Lower lobe of right lung (tissue), 2 donors: ENCODE measurements around the gene TTC39C. TPM values are rescaled to one million over a fixed set of nuclear protein-coding genes. Genes with fewer than 3 reads are reported as not detected.
A peak's percentile ranks its signal among the peaks of the same experiment; 100 is the strongest.

Source experiments
- ATAC-seq, 2 donors: fragments of 200-7000 bp; cut with Tn5 transposase; one replicate each; pipeline ENCODE4 v1.9.1; 2020 to 2022; ENCODE audit warnings: mild to moderate bottlenecking in 2 of 2, moderate library complexity in 2 of 2
- DNase-seq: peaks from one replicate; pipeline ENCODE4 v3.0.0-alpha.2; 2020
- H3K27ac ChIP-seq: fragments of 200-600 bp; one replicate; pipeline ENCODE4 v1.8.0; 2022
- H3K27me3 ChIP-seq: fragments of 200-600 bp; one replicate; pipeline ENCODE4 v1.8.0; 2022; ENCODE audit warnings: low read depth
- H3K36me3 ChIP-seq: fragments of 200-600 bp; one replicate; pipeline ENCODE4 v1.8.0; 2022; ENCODE audit warnings: mild to moderate bottlenecking
- H3K4me1 ChIP-seq: fragments of 200-600 bp; one replicate; pipeline ENCODE4 v1.8.0; 2022
- H3K4me3 ChIP-seq: fragments of 200-600 bp; one replicate; pipeline ENCODE4 v1.8.0; 2022; ENCODE audit warnings: mild to moderate bottlenecking
- H3K9me3 ChIP-seq: fragments of 200-600 bp; one replicate; pipeline ENCODE4 v1.8.0; 2022
- CTCF ChIP-seq: fragments of 200-600 bp; IDR thresholded peaks from one replicate; pipeline ENCODE4 v1.8.0; 2022; ENCODE audit warnings: antibody characterized with exemption, mild to moderate bottlenecking
- intact Hi-C: fragments of 100-400 bp; cut with DNase I; formaldehyde crosslinking; loops from one replicate; pipeline ENCODE4 v1.11.0; 2022
- total RNA-seq: library from RNA; stranded (reverse); fragmentation: NEBNext Ultra II Directional; extraction: Animal tissue kit (Norgen Biotek cat#: 25700); gene quantifications from one replicate; pipeline ENCODE4 v1.2.1, GENCODE V29; 2021
- donor health status: DM: no; HTN: yes; CAD: no; lungs with severe emphysema.

TTC39C gene
- total RNA-seq, 1 donor from 2014 or later: 14.6 TPM

- Histone ChIP-seq H3K36me3 (no peaks in the 10 kb centered on the region), H3K4me3 (no peak overlapping the region), H3K4me1 (peaks cover 9% of the 10 kb centered on the region), H3K27me3 (no peaks in the 10 kb centered on the region), H3K9me3 (no peaks in the 10 kb centered on the region), H3K27ac (no peak overlapping the region)
- DNase-seq: peak; percentile 61
- intact Hi-C loops: no loop called here
- ATAC-seq: peak; percentile 82 to 85
- no peak for TF ChIP-seq CTCF
These were observed 20.1 kb upstream of the TTC39C start for GRCh38 chr18:23994361-23994902.

- ATAC-seq (no peak), DNase-seq (no peak)
- no peak overlapping the region for H3K4me3 ChIP-seq
- H3K4me1 ChIP-seq: peaks cover 9% of the 10 kb centered on the region
- no peaks in the 10 kb centered on the region for H3K9me3 ChIP-seq
- intact Hi-C loops: no loop called here
- H3K36me3 ChIP-seq: no peaks in the 10 kb centered on the region
- TF ChIP-seq CTCF: no peak
- no peaks in the 10 kb centered on the region for H3K27me3 ChIP-seq
- H3K27ac ChIP-seq: no peak overlapping the region
These were observed 19.4 kb upstream of the TTC39C start for GRCh38 chr18:23995180-23995579.

GRCh38 chr18:23998018-23998417 is 16.5 kb upstream of the TTC39C start:
- DNase-seq (no peak), ATAC-seq (no peak)
- TF ChIP-seq CTCF: no peak
- intact Hi-C loops: no loop called here
- no peak overlapping the region for H3K4me3 ChIP-seq
- peaks cover 9% of the 10 kb centered on the region for H3K4me1 ChIP-seq
- H3K27me3 ChIP-seq: no peaks in the 10 kb centered on the region
- H3K9me3 ChIP-seq: no peaks in the 10 kb centered on the region
- H3K36me3 ChIP-seq: no peaks in the 10 kb centered on the region
- no peak overlapping the region for H3K27ac ChIP-seq

GRCh38 chr18:23998820-23999219 is 15.7 kb upstream of the TTC39C start:
- ATAC-seq (no peak), DNase-seq (no peak)
- no peak overlapping the region for H3K27ac ChIP-seq
- peaks cover 7% of the 10 kb centered on the region for H3K4me1 ChIP-seq
- intact Hi-C loops: no loop called here
- H3K36me3 ChIP-seq: no peaks in the 10 kb centered on the region
- no peaks in the 10 kb centered on the region for H3K27me3 ChIP-seq
- TF ChIP-seq CTCF: no peak
- H3K4me3 ChIP-seq: no peak overlapping the region
- no peaks in the 10 kb centered on the region for H3K9me3 ChIP-seq

GRCh38 chr18:24000613-24001490 is 13.7 kb upstream of the TTC39C start:
- no peaks in the 10 kb centered on the region for H3K36me3 ChIP-seq
- DNase-seq: no peak
- H3K4me3 ChIP-seq: no peak overlapping the region
- intact Hi-C loops: no loop called here
- no peaks in the 10 kb centered on the region for H3K9me3 ChIP-seq
- ATAC-seq: no peak
- no peak for TF ChIP-seq CTCF
- peaks cover 8% of the 10 kb centered on the region for H3K4me1 ChIP-seq
- no peaks in the 10 kb centered on the region for H3K27me3 ChIP-seq
- H3K27ac ChIP-seq: no peak overlapping the region
